ENCODE data around the gene COPE.
"Not testable (repeated sequence)": the region's sequence is repeated elsewhere in the genome, so short reads cannot be mapped to it uniquely, and the experiment has no call there.

The COPE gene

GRCh38 chr19:18919086-18919899 is at the start of gene COPE, which contains the start of gene DDX49:
Gene COPE (minus strand): TSS chr19:18919387. CDS start chr19:18919348, 39 bp downstream.
Gene DDX49 (plus strand): TSS chr19:18919715. CDS start chr19:18919742, 27 bp downstream.
- peak; percentile 97 for DNase-seq

GRCh38 chr19:18967358-18968146 is 48.4 kb upstream of the COPE start:
- DNase-seq = no peak

GRCh38 chr19:18966307-18966706 is 47.1 kb upstream of the COPE start:
- no peak for DNase-seq

GRCh38 chr19:18964121-18964520 is 44.9 kb upstream of the COPE start:
- no peak for DNase-seq

GRCh38 chr19:18961767-18962620 is 42.8 kb upstream of the COPE start:
- DNase-seq = peak; percentile 42

GRCh38 chr19:18960370-18960769 is 41.2 kb upstream of the COPE start:
- no peak for DNase-seq

- no peak for DNase-seq
Observed at GRCh38 chr19:18955042-18955441, 35.9 kb upstream of the COPE start.

GRCh38 chr19:18954094-18954493 is 34.9 kb upstream of the COPE start:
- DNase-seq = no peak

GRCh38 chr19:18952364-18953003 is 33.3 kb upstream of the COPE start:
- DNase-seq = not testable (repeated sequence)

- no peak for DNase-seq
Observed at GRCh38 chr19:18951721-18952281, 32.6 kb upstream of the COPE start.

GRCh38 chr19:18949858-18950257 is 30.7 kb upstream of the COPE start:
- no peak for DNase-seq

GRCh38 chr19:18948976-18949356 is 29.8 kb upstream of the COPE start:
- DNase-seq = no peak

- DNase-seq = no peak
Observed at GRCh38 chr19:18948075-18948975, 29.1 kb upstream of the COPE start.

- DNase-seq = no peak
Observed at GRCh38 chr19:18946918-18947317, 27.7 kb upstream of the COPE start.

GRCh38 chr19:18946335-18946734 is 27.1 kb upstream of the COPE start:
- DNase-seq = no peak

- no peak for DNase-seq
Observed at GRCh38 chr19:18945297-18945696, 26.1 kb upstream of the COPE start.

GRCh38 chr19:18943465-18943864 is 24.3 kb upstream of the COPE start:
- DNase-seq = no peak

GRCh38 chr19:18942692-18943091 is 23.5 kb upstream of the COPE start:
- DNase-seq = no peak

GRCh38 chr19:18941628-18942354 is 22.6 kb upstream of the COPE start:
- no peak for DNase-seq

Measured in CD4-positive, alpha-beta T cell treated with Interleukin-17A for 4 hours (primary cell).